Naive thymus-derived CD4-positive, alpha-beta T cell (primary cell): ENCODE data around the gene PWP1. TPM values are rescaled to one million over a fixed set of nuclear protein-coding genes. Genes with fewer than 3 reads are reported as not detected.
"Not testable (repeated sequence)": the region's sequence is repeated elsewhere in the genome, so short reads cannot be mapped to it uniquely, and the experiment has no call there.

Experiments used
- ATAC-seq: fragments of 150-1000 bp; cut with Tn5 transposase; 2 replicates; pipeline ENCODE4 v1.10.0; 2021; ENCODE audit warnings: mild to moderate bottlenecking, moderate library complexity
- CTCF ChIA-PET: fragments of 350-600 bp; sonication (Branson Sonifier 250); formaldehyde crosslinking; loops from one replicate; lab custom pipeline; 2021; ENCODE audit warnings: antibody characterized with exemption; lab: Charles Lee
- POLR2A ChIA-PET: fragments of 350-600 bp; sonication (Branson Sonifier 250); formaldehyde crosslinking; loops from one replicate; lab custom pipeline; 2021; ENCODE audit warnings: antibody characterized with exemption, inconsistent platforms; lab: Charles Lee
- DNase-seq, 9 donors: peaks; one replicate each; pipeline versions ENCODE4 v3.0.0 to v3.0.0-alpha.2; 2020 to 2022; ENCODE audit warnings: mixed read lengths in 1 of 9
- H3K27ac ChIP-seq: one replicate; pipeline ENCODE4 v1.7.0; 2013; ENCODE audit warnings: mild to moderate bottlenecking, low read depth, low read length, moderate library complexity
- H3K27me3 ChIP-seq, 2 donors: one replicate each; pipeline ENCODE4 v1.7.0; 2013; ENCODE audit warnings: low read length in 2 of 2, mild to moderate bottlenecking in 2 of 2, moderate library complexity in 2 of 2; ENCODE audit not compliant: control insufficient read depth in 2 of 2, insufficient read depth in 2 of 2
- H3K36me3 ChIP-seq, 3 experiments: 1 replicate in 2 of 3; 2 replicates in 1 of 3; pipeline ENCODE4 v1.7.0; 2013; ENCODE audit warnings: low read length in 3 of 3, mild to moderate bottlenecking in 3 of 3, moderate library complexity in 1 of 3; ENCODE audit not compliant: insufficient read depth in 3 of 3, control insufficient read depth in 2 of 3
- H3K4me1 ChIP-seq, 2 donors: one replicate each; pipeline ENCODE4 v1.7.0; 2013; ENCODE audit warnings: low read length in 2 of 2, mild to moderate bottlenecking in 2 of 2, moderate library complexity in 1 of 2; ENCODE audit not compliant: control insufficient read depth in 2 of 2, insufficient read depth in 2 of 2
- H3K4me3 ChIP-seq: 2 replicates; pipeline ENCODE4 v1.7.0; 2013; ENCODE audit warnings: mild to moderate bottlenecking, low read length
- H3K9me3 ChIP-seq, 3 experiments: 1 replicate in 2 of 3; 2 replicates in 1 of 3; pipeline ENCODE4 v1.7.0; 2013; ENCODE audit warnings: low read length in 3 of 3; ENCODE audit not compliant: control insufficient read depth in 2 of 3
- H3K27ac Mint-ChIP-seq, 9 donors: one replicate each; pipeline ENCODE4 v1.8.0; 2020 to 2022; ENCODE audit warnings: mixed read lengths in 9 of 9, mild to moderate bottlenecking in 8 of 9, moderate library complexity in 5 of 9, inconsistent platforms in 2 of 9
- H3K27me3 Mint-ChIP-seq, 5 donors: one replicate each; pipeline ENCODE4 v1.8.0; 2021 to 2022; ENCODE audit warnings: mixed read lengths in 5 of 5, mild to moderate bottlenecking in 1 of 5
- H3K36me3 Mint-ChIP-seq, 5 donors: one replicate each; pipeline ENCODE4 v1.8.0; 2020 to 2022; ENCODE audit warnings: mixed read lengths in 5 of 5, mild to moderate bottlenecking in 3 of 5, inconsistent platforms in 1 of 5
- H3K4me1 Mint-ChIP-seq, 7 donors: one replicate each; pipeline ENCODE4 v1.8.0; 2020 to 2022; ENCODE audit warnings: mixed read lengths in 7 of 7, mild to moderate bottlenecking in 3 of 7, inconsistent platforms in 1 of 7
- H3K4me3 Mint-ChIP-seq, 10 donors: one replicate each; pipeline ENCODE4 v1.8.0; 2020 to 2022; ENCODE audit warnings: mild to moderate bottlenecking in 10 of 10, mixed read lengths in 10 of 10, moderate library complexity in 6 of 10, inconsistent platforms in 2 of 10
- H3K9me3 Mint-ChIP-seq, 11 donors: one replicate each; pipeline ENCODE4 v1.8.0; 2020 to 2022; ENCODE audit warnings: mixed read lengths in 11 of 11, mild to moderate bottlenecking in 4 of 11, inconsistent platforms in 1 of 11, moderate library complexity in 1 of 11
- intact Hi-C, 2 donors: fragments of 100-400 bp; cut with micrococcal nuclease; formaldehyde crosslinking; loops; one replicate each; pipeline ENCODE4 v1.15.1; 2023
- polyA plus RNA-seq, 2 donors: library from polyadenylated mRNA; unstranded; fragments of 300-500 nt; fragmentation: Illumina TruSeq; gene quantifications; one replicate each; pipeline ENCODE4 v1.2.3, GENCODE V29; 2021
- total RNA-seq, 6 experiments: library from RNA in 5 of 6; stranded (reverse) in 5 of 6; gene quantifications; 1 replicate in 5 of 6; 2 replicates in 1 of 6; pipeline ENCODE4 v1.2.3 and lab custom pipeline; 2021 to 2026

PWP1 gene
- total and polyA plus RNA-seq, 7 experiments from 2014 or later, result 20.9 to 65.3 (median 29.9) TPM

DNA sequence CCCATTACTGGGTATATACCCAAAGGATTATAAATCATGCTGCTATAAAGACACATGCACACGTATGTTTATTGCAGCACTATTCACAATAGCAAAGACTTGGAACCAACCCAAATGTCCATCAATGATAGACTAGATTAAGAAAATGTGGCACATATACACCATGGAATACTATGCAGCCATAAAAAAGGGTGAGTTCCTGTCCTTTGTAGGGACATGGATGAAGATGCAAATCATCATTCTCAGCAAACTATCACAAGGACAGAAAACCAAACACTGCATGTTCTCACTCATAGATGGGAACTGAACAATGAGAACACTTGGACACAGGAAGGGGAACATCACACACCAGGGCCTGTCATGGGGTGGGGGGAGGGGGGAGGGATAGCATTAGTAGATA lies 42.1 kb downstream of the PWP1 start:
- H3K36me3 ChIP-seq, H3K27me3 ChIP-seq, H3K27me3 Mint-ChIP-seq, H3K27ac Mint-ChIP-seq, H3K4me1 Mint-ChIP-seq, H3K4me1 ChIP-seq, ATAC-seq, CTCF ChIA-PET, H3K9me3 ChIP-seq, H3K4me3 Mint-ChIP-seq, POLR2A ChIA-PET, DNase-seq, H3K4me3 ChIP-seq, H3K27ac ChIP-seq, intact Hi-C loops: not testable (repeated sequence)
- H3K9me3 Mint-ChIP-seq, result peaks cover 0 to 10% (median 6%) of the 10 kb centered on the region in 11 donors
- H3K36me3 Mint-ChIP-seq, result peaks cover 6 to 25% (median 10%) of the 10 kb centered on the region in 5 donors

DNA sequence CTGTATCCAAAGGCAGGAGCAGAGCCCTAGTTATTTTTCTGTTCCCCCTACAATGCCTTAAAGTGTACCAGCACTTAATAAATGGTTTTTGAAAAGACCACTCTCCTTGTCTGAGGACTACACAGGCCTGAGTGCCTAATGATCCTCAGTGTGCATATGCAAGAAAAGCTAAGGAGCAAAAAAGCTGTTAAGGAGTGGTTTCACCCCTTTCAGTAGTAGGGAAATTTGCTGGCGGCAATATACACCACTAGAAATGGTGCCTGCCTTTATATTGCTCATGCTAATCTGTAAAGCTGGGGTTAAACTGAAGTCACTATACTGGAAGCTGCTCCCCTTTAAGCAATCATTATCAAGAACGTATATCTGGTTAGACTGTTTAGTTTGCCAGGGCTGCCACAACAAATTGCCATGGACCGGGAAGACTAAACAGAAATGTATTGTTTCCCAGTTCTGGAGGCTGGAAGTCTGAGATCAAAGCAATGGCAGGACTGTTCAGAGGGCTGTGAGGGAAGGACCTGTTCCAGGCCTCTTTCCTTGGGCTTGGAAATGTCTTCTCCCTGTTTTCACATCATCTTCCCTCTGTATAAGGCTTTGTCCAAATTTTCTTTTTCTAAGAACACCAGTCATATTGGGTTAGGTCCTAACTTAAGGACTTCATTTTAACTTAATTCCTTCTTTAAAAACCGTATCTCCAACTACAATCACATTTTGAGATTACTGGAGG lies 45.2 kb downstream of the PWP1 start:
- CTCF ChIA-PET, result no interaction called here
- Histone ChIP-seq H3K27ac (no peak overlapping the region), H3K4me1 (no peaks in the 10 kb centered on the region), H3K9me3 (no peaks in the 10 kb centered on the region), H3K4me3 (no peak overlapping the region), H3K36me3 (peaks cover 0 to 29% (median 10%) of the 10 kb centered on the region in 3 experiments), H3K27me3 (no peaks in the 10 kb centered on the region)
- Mint-ChIP-seq H3K36me3 (peaks cover 6 to 20% (median 14%) of the 10 kb centered on the region in 5 donors), H3K4me3 (no peak overlapping the region), H3K27me3 (no peaks in the 10 kb centered on the region), H3K9me3 (peaks cover 0 to 4% (median 0%) of the 10 kb centered on the region in 11 donors), H3K4me1 (no peaks in the 10 kb centered on the region), H3K27ac (no peak overlapping the region)
- intact Hi-C loops, result no loop called here
- no peak for ATAC-seq
- POLR2A ChIA-PET, result interaction anchor here (0.6 kb wide), 1 partner anchor 32 kb away, joined by 3 read pairs; no protein-coding TSS in a partner anchor
- DNase-seq, result no peak

DNA sequence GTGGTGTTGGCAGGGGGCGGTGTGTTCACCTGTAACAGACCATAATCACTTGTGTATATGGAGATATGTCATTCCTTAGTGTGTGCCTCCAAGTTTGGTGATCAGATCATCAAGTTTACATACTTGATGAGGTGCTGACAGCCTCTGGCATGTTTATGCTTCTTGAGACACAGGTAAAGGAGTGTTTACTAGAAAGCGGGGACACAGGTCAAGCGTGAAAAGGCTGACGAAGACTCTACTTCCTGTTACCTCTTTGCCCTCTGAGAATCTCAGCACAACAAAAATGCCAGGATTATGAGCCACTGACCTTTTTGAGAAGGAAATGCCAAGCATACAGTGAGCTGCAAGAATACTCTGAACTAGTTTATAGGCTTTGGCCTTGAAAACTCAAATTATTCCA lies 45.8 kb downstream of the PWP1 start:
- Histone ChIP-seq H3K27me3 (no peaks in the 10 kb centered on the region), H3K27ac (no peak overlapping the region), H3K9me3 (no peaks in the 10 kb centered on the region), H3K36me3 (peaks cover 0 to 35% (median 10%) of the 10 kb centered on the region in 3 experiments), H3K4me3 (no peak overlapping the region), H3K4me1 (no peaks in the 10 kb centered on the region)
- DNase-seq, result no peak
- ChIA-PET CTCF (no interaction called here), POLR2A (interaction anchor here (0.6 kb wide), 1 partner anchor 32 kb away, joined by 3 read pairs; no protein-coding TSS in a partner anchor)
- H3K36me3 Mint-ChIP-seq, result peaks cover 11 to 26% (median 15%) of the 10 kb centered on the region in 5 donors
- no peak overlapping the region for H3K27ac Mint-ChIP-seq
- H3K4me1 Mint-ChIP-seq, result peaks cover 0 to 4% (median under 1%) of the 10 kb centered on the region in 7 donors
- peaks cover 0 to 3% (median 0%) of the 10 kb centered on the region in 11 donors for H3K9me3 Mint-ChIP-seq
- intact Hi-C loops, result no loop called here
- no peak overlapping the region for H3K4me3 Mint-ChIP-seq
- no peaks in the 10 kb centered on the region for H3K27me3 Mint-ChIP-seq
- no peak for ATAC-seq

DNA sequence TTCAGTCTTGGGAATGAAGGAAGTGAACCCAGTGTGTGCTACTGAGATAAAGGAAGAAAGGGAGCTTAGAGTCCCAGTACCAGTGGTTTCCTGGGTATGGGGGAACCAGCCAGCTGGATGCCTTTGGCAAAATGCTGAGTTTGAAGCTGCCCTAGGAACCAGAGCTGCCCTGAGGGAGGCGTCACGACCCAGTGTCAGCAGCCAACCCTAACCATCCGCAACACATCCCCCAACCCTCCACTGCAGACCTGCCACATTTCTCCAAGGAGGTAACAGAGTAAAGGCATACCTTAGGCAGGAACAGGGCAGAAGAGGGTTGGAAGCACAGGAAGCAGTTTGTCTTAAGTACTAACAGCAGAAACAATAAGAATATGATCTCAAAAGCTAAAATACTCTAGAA lies 46.8 kb downstream of the PWP1 start:
- ChIA-PET POLR2A (no interaction called here), CTCF (no interaction called here)
- Mint-ChIP-seq H3K27me3 (no peaks in the 10 kb centered on the region), H3K4me3 (no peak overlapping the region), H3K4me1 (peaks cover 0 to 12% (median 6%) of the 10 kb centered on the region in 7 donors), H3K36me3 (peaks cover 13 to 30% (median 23%) of the 10 kb centered on the region in 5 donors), H3K27ac (peak overlapping the region in 2 of 9 donors; percentile 43 to 71), H3K9me3 (peaks cover 0 to under 1% (median 0%) of the 10 kb centered on the region in 11 donors)
- H3K27ac ChIP-seq, result no peak overlapping the region
- intact Hi-C loops, result no loop called here
- H3K27me3 ChIP-seq, result no peaks in the 10 kb centered on the region
- no peak overlapping the region for H3K4me3 ChIP-seq
- ATAC-seq, result no peak
- H3K36me3 ChIP-seq, result peaks cover 5 to 45% (median 10%) of the 10 kb centered on the region in 3 experiments
- H3K4me1 ChIP-seq, result no peaks in the 10 kb centered on the region
- H3K9me3 ChIP-seq, result no peaks in the 10 kb centered on the region
- no peak for DNase-seq

DNA sequence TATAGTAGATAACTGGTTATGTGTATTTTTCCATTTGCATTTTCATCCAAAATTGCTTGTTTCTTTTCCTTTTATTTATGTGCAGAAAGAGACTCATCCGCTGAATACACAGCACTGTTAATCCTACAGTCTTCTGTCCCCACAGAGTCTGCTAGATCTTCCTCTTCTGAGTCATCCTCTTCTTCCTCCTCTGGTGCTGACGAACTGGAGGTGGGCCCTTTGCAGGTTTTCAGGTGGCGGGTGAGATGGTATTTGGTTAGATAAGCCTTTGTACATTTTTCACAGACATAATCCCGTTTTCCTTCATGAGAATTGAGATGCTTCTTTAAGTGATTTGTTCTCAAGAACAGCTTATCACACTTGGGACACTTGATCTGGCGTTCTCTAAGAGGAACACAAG lies 48.5 kb downstream of the PWP1 start:
- H3K4me3 Mint-ChIP-seq, result no peak overlapping the region
- intact Hi-C loops, result no loop called here

DNA sequence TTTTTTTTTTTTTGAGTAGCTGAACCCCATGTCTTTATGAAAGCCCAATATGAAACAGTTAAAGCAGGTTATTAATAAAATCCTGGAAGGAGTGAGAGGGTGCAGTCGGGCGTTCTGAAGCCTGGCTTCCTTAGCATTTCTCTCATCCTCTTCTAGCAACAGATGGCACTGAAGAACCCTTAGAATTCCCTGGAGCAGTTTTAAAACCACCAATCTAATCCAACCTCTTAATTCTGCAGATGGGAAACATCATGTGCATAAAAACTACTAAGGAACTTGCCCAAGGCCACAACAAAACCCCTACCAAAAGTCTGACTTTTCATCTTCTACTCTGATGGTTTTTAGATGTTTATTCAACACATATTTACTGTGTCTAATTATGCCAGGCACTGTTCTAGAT lies 50.2 kb downstream of the PWP1 start:
- Histone ChIP-seq H3K4me1 (no peaks in the 10 kb centered on the region), H3K9me3 (no peaks in the 10 kb centered on the region), H3K4me3 (no peak overlapping the region), H3K27ac (no peak overlapping the region), H3K36me3 (peaks cover 18 to 79% (median 32%) of the 10 kb centered on the region in 3 experiments), H3K27me3 (no peaks in the 10 kb centered on the region)
- no peak for DNase-seq
- intact Hi-C loops, result no loop called here
- H3K36me3 Mint-ChIP-seq, result peaks cover 25 to 51% (median 36%) of the 10 kb centered on the region in 5 donors
- peak overlapping the region in 2 of 9 donors; percentile 55 to 64 for H3K27ac Mint-ChIP-seq
- H3K4me1 Mint-ChIP-seq, result peaks cover 0 to 19% (median 7%) of the 10 kb centered on the region in 7 donors
- H3K9me3 Mint-ChIP-seq, result no peaks in the 10 kb centered on the region
- no peak overlapping the region for H3K4me3 Mint-ChIP-seq
- POLR2A ChIA-PET, result interaction anchor here (1.0 kb wide), 1 partner anchor 47 kb away, joined by 3 read pairs; no protein-coding TSS in a partner anchor
- no peak for ATAC-seq
- CTCF ChIA-PET, result no interaction called here
- H3K27me3 Mint-ChIP-seq, result no peaks in the 10 kb centered on the region

More for the DNA sequence above, 48.5 kb downstream of the PWP1 start:
- Mint-ChIP-seq H3K36me3 (peaks cover 22 to 45% (median 32%) of the 10 kb centered on the region in 5 donors), H3K9me3 (no peaks in the 10 kb centered on the region), H3K27me3 (no peaks in the 10 kb centered on the region), H3K4me1 (peaks cover 0 to 19% (median 7%) of the 10 kb centered on the region in 7 donors), H3K27ac (peak overlapping the region in 1 of 9 donors; percentile 2)
- CTCF ChIA-PET, result no interaction called here
- no peaks in the 10 kb centered on the region for H3K9me3 ChIP-seq
- peaks cover 13 to 63% (median 25%) of the 10 kb centered on the region in 3 experiments for H3K36me3 ChIP-seq
- no peaks in the 10 kb centered on the region for H3K27me3 ChIP-seq
- DNase-seq, result no peak
- no peak overlapping the region for H3K27ac ChIP-seq
- H3K4me3 ChIP-seq, result no peak overlapping the region
- ATAC-seq, result no peak
- POLR2A ChIA-PET, result interaction anchor here (1.7 kb wide), 1 partner anchor 27 kb away, joined by 3 read pairs; the partner anchor contains the start of gene PRDM4
- no peaks in the 10 kb centered on the region for H3K4me1 ChIP-seq
